ENCODE results near the gene USP37. TPM values are rescaled to one million over a fixed set of nuclear protein-coding genes. Genes with fewer than 3 reads are reported as not detected.

Gene USP37
- total and polyA plus RNA-seq, 2 of the 13 experiments (the other 11 are each of a cell fraction or from before 2014, with no cell fraction given) = 6.5 to 30.6 TPM

GRCh38 chr2:218400930-218401881, 166.9 kb downstream of the USP37 start (continued):
- peak; percentile 96 for TF ChIP-seq TRAFD1 (CRISPR knock-in tag; IDR thresholded peaks at IDR 0.05; ENCODE audit: borderline replicate concordance)
- no peak for TF ChIP-seq MAFG (CRISPR knock-in tag; IDR thresholded peaks at IDR 0.05)
- no peak for TF ChIP-seq ZNF775 (CRISPR knock-in tag; IDR thresholded peaks at IDR 0.05; ENCODE audit: borderline replicate concordance)
- TF ChIP-seq PAXIP1 (CRISPR knock-in tag; conservative IDR thresholded peaks at IDR 0.05) = peak; percentile 97
- 0 out of 2 replicates have a peak, but pooled peaks have one; percentile 70 for TF ChIP-seq WIZ (CRISPR knock-in tag; IDR thresholded peaks at IDR 0.05)
- no peak for TF ChIP-seq NFAT5 (CRISPR knock-in tag; IDR thresholded peaks at IDR 0.05)
- TF ChIP-seq ZSCAN30 (CRISPR knock-in tag; IDR thresholded peaks at IDR 0.05) = no peak; the same call in none of the 2 replicates
- no peak for TF ChIP-seq ZNF33B (CRISPR knock-in tag; IDR thresholded peaks at IDR 0.05)
- peak in 1 of 2 experiments; percentile 41; a peak in 1 of 4 replicates for TF ChIP-seq KLF16 (CRISPR knock-in tag; IDR thresholded peaks at IDR 0.05)
- 0 out of 2 replicates have a peak, but pooled peaks have one; percentile 21 for TF ChIP-seq ZNF432 (CRISPR knock-in tag; IDR thresholded peaks at IDR 0.05; ENCODE audit: borderline replicate concordance)
- peak; percentile 15 for TF ChIP-seq PHF20 (CRISPR knock-in tag; IDR thresholded peaks at IDR 0.05)
- TF ChIP-seq MZF1 (CRISPR knock-in tag; IDR thresholded peaks at IDR 0.05; ENCODE audit: borderline replicate concordance) = no peak
- TF ChIP-seq HDAC6 (IDR thresholded peaks at IDR 0.05; ENCODE audit: low read depth, low read length) = no peak
- TF ChIP-seq ZFP36L2 (CRISPR knock-in tag; IDR thresholded peaks at IDR 0.05) = no peak
- peak; percentile 78 for TF ChIP-seq ZNF335 (CRISPR knock-in tag; IDR thresholded peaks at IDR 0.05)

All from HepG2 (cell line).